IPS-18c (cell line): Measurements from ENCODE around the gene MYO3B.

Experiments used
- H3K4me3 ChIP-seq: 2 replicates; pipeline ENCODE4 v1.7.0; 2013; ENCODE audit warnings: low read depth, mild to moderate bottlenecking, low read length, moderate library complexity; ENCODE audit not compliant: insufficient read depth
- H3K9me3 ChIP-seq: one replicate; pipeline ENCODE4 v1.6.1; 2013; ENCODE audit warnings: mild to moderate bottlenecking, low read length, moderate library complexity; ENCODE audit not compliant: control insufficient read depth, insufficient read depth

MYO3B gene, protein sequence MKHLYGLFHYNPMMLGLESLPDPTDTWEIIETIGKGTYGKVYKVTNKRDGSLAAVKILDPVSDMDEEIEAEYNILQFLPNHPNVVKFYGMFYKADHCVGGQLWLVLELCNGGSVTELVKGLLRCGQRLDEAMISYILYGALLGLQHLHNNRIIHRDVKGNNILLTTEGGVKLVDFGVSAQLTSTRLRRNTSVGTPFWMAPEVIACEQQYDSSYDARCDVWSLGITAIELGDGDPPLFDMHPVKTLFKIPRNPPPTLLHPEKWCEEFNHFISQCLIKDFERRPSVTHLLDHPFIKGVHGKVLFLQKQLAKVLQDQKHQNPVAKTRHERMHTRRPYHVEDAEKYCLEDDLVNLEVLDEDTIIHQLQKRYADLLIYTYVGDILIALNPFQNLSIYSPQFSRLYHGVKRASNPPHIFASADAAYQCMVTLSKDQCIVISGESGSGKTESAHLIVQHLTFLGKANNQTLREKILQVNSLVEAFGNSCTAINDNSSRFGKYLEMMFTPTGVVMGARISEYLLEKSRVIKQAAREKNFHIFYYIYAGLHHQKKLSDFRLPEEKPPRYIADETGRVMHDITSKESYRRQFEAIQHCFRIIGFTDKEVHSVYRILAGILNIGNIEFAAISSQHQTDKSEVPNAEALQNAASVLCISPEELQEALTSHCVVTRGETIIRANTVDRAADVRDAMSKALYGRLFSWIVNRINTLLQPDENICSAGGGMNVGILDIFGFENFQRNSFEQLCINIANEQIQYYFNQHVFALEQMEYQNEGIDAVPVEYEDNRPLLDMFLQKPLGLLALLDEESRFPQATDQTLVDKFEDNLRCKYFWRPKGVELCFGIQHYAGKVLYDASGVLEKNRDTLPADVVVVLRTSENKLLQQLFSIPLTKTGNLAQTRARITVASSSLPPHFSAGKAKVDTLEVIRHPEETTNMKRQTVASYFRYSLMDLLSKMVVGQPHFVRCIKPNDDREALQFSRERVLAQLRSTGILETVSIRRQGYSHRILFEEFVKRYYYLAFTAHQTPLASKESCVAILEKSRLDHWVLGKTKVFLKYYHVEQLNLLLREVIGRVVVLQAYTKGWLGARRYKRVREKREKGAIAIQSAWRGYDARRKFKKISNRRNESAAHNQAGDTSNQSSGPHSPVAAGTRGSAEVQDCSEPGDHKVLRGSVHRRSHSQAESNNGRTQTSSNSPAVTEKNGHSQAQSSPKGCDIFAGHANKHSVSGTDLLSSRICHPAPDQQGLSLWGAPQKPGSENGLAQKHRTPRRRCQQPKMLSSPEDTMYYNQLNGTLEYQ (N-terminal part only)

GRCh38 chr2:170177950-170178781 is at the start of gene MYO3B:
MYO3B (plus strand) TSS chr2:170178147; CDS start chr2:170178288, 141 bp downstream.
- H3K9me3 ChIP-seq: no peaks in the 10 kb centered on the region
- H3K4me3 ChIP-seq: no peak within 1 kb of the TSS

DNA sequence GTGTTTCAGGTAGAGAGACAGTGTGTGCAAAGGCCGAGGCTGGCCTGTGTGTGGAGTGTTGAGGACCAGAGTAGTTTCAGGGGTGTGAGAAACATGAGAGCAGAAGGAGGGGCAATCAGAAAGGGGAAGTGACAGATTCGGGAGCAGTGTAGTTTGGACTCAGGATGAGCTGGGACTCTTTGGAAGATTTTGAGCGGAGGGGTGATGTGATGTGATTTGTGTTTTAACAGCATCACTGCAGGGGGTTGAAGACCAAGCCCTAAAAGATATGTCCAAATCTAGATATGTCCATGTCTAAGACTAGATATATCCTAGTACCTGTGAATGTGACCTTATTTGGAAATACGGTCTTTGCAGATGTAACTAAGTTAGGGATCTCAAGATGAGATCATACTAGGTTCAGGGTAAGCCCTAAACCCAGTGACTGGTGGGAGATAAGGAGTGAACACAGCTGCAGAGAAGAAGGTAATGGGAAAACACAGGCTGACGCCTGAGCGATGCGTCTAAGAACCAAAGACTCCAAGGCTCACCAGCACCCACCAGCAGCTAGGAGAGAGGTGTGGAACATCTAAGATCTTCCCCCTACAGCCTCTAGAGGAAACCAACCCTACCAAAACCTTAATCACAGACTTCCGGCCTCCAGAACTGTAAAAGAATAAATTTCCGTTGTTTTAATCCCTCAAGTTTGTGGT is 38.5 kb upstream of the MYO3B start:
- H3K4me3 ChIP-seq: no peak overlapping the region

DNA sequence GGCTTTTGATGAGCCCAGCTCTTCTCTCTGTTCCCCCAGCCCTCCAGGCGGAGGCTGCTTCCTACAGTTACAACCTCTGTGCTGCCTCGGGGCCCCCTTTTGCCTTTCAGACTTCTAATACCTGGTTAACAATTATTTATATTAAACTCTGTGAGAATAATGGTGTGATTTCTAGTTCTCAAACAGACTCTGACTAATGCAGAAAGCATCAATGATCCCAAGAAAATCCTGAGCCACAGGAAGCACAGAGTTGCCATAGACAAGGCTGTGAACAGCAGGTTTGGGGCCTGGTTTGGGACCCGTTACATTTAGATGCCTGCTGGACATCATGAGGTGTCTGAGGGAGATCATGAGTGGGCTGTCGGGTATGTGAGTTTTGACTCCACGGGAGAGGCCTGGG is 37.4 kb upstream of the MYO3B start:
- Histone ChIP-seq H3K4me3 (no peak overlapping the region), H3K9me3 (peaks cover 2% of the 10 kb centered on the region)

More for the DNA sequence above, 38.5 kb upstream of the MYO3B start:
- H3K9me3 ChIP-seq: peaks cover 2% of the 10 kb centered on the region

DNA sequence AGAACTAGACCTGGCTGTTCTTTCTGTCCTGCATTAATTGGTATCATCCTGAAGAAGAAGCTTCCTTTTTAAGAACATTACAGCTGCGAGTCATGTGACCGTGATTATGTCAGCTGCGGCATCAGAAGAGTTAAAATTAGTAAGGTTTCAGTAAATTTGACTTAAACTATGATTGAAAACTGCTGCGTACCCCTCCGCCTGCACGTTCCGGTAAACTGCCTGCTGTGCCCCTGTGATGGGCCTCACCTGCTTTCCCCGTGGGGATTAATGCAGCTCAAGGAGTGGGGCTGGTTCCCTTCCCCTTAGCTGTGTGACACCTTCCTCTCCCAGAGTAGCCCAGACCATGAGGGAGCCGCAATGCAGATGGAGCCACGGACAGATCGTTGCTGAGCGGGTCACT is 36.1 kb upstream of the MYO3B start:
- Histone ChIP-seq H3K9me3 (peaks cover 2% of the 10 kb centered on the region), H3K4me3 (no peak overlapping the region)

DNA sequence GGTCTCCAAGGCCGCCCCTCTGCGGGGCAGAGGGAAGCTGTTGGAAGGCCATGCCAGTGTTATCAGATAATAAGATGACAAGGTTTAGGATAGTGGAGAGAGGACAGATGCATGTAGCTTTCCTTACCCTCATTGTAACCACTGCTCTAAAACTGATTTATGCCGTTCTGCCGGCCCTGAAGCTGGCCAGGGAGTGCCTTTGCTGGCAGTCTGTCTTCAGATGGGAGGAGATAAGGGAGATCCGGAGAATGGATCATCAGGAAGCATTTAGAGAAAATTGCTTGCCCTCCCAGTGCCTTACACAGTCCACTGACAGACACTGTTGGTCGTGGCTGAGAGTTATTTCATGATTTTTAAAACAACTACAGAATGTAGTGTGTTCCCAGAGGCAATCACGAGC is 35.4 kb upstream of the MYO3B start:
- Histone ChIP-seq H3K4me3 (no peak overlapping the region), H3K9me3 (peaks cover 2% of the 10 kb centered on the region)

- no peak overlapping the region for H3K4me3 ChIP-seq
- peaks cover 2% of the 10 kb centered on the region for H3K9me3 ChIP-seq
These were observed 34.8 kb upstream of the MYO3B start for GRCh38 chr2:170143045-170143717.

DNA sequence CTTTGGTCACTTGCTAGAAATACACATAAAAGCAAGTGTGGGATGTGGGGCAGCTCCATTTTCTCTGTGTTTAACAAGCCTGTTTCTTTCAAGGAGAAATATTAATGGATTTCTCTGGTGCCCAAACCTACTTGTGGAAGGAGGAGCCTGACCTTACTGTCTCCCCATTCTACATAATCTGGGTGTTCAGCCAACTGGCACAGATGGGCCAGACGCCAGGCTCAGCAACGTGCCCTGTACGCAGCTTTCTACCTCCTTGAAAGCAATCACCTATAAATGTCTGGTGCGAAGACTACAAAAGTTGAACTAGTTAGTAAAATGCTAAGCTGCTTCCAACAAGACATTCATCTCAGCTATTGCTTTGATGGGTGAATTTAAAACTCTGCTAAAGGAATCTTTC is 33.2 kb upstream of the MYO3B start:
- Histone ChIP-seq H3K4me3 (no peak overlapping the region), H3K9me3 (peaks cover 2% of the 10 kb centered on the region)

GRCh38 chr2:170145191-170145590 is 32.8 kb upstream of the MYO3B start:
- no peak overlapping the region for H3K4me3 ChIP-seq
- H3K9me3 ChIP-seq: peaks cover 2% of the 10 kb centered on the region

- Histone ChIP-seq H3K4me3 (no peak overlapping the region), H3K9me3 (peaks cover 2% of the 10 kb centered on the region)
These were observed 32.1 kb upstream of the MYO3B start for GRCh38 chr2:170145675-170146432.

DNA sequence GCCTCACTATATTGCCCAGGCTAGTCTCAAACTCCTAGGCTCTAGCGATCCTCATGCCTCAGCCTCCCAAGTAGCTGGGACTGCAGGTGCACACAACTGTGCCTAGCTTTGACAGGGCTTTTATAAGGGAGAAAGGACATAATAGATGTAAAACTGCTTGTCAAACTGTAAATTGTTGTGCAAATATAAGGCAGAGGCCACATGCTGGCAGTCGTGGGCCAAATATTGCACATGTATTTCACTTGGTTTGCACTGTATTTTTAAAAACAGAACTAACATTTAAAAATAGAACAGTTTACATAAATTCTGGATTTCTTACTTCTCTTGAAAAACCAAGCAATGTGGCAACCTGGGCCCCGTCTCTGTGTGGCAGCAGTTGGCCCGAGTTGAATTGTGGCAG is 31.2 kb upstream of the MYO3B start:
- Histone ChIP-seq H3K4me3 (no peak overlapping the region), H3K9me3 (peaks cover 2% of the 10 kb centered on the region)

GRCh38 chr2:170147576-170147975 is 30.4 kb upstream of the MYO3B start:
- no peaks in the 10 kb centered on the region for H3K9me3 ChIP-seq

DNA sequence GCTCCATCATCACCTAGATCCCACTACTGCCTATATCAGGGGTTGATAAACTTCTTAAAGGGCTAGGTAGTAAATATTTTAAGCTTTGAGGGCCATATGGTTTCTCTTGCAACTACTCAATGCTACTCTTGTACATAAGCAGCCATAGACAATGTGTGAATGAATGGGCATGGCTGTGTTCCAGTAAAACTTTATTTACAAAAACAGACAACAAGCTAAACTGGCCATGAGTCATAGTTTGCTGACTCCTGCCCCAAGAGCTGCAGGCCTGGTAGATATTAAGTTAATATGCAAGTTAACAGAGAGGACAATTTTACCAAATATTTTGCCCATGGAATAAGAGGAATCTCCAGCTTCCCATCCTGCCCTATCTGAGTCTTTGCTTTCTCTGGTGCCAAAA is 29.8 kb upstream of the MYO3B start:
- no peaks in the 10 kb centered on the region for H3K9me3 ChIP-seq
- H3K4me3 ChIP-seq: no peak overlapping the region

More at GRCh38 chr2:170147576-170147975, 30.4 kb upstream of the MYO3B start:
- no peak overlapping the region for H3K4me3 ChIP-seq

DNA sequence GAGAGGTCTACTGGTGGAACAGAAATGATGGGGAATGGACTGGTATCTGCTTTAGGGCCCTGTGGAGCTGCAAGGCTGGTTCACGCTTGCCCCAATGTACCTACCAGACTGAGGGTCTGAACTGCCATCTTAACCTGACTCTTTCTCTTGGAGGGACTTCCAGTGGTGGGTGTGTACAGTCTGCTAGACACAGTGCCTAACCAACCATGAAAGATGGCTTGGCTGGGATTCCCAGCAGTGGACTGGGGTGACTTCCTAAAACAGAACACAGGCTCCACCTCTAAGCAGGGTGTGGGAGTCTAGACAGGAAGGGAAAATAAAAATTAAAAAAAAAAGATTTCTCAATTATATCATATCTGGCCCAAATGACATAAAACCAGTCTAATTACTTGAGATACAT is 25.5 kb upstream of the MYO3B start:
- Histone ChIP-seq H3K9me3 (no peaks in the 10 kb centered on the region), H3K4me3 (no peak overlapping the region)

DNA sequence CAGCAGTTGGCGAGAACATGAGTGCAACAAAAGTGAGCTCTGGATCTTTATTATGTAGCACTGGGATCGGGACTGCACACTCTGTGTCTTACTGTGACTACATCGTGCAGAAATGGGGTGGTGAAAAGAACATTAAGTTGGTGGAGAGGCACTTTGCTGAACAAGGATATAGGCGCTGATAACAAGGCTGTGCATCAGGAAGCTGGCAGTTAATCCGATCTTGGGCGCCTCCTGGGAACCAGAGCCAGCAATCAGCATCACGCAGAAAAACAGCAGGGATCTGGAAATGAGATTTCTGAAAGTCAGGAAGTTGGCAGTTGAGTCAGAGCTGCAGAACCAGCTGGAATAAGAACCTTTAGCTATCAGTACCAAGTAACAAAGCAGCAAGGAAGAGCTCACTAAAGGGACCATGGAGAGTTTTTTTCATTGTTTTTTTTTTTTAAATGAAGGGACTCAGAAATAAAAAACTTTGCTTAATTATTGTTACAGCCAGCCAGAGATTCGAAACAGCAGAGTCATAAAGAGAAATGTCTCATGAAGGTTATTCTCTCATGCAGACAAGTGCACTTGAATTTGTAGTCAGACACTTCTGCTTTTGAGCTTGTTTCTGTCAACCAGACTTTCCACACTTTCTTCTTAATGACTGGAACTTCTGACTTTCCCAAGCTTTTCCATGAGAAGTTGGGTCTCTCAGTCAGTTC is 22.8 kb upstream of the MYO3B start:
- Histone ChIP-seq H3K9me3 (no peaks in the 10 kb centered on the region), H3K4me3 (no peak overlapping the region)
